Pancreas (tissue), 10 donors: ENCODE data around the gene OGFOD2. TPM values are rescaled to one million over a fixed set of nuclear protein-coding genes. Genes with fewer than 3 reads are reported as not detected.

Experiments used
- ATAC-seq, 4 donors: fragments of 200-7000 bp; cut with Tn5 transposase; one replicate each; pipeline versions ENCODE4 v1.8.0 to v1.9.1; 2020; ENCODE audit warnings: mild to moderate bottlenecking in 4 of 4, moderate library complexity in 4 of 4
- DNase-seq, 6 donors: peaks; one replicate each; pipeline ENCODE4 v3.0.0-alpha.2; 2020
- FAIRE-seq: peaks from 2 replicates; lab custom pipeline; 2012; peaks lifted over from hg19 to GRCh38; lab: Jason Lieb, UNC
- H3K27ac ChIP-seq, 4 donors: fragments of 200-600 bp; sonication (generic); 1 replicate in 3 of 4; 2 replicates in 1 of 4; pipeline versions ENCODE4 v1.5.0 to v1.8.0; 2020
- H3K27me3 ChIP-seq, 4 donors: fragments of 200-600 bp; one replicate each; pipeline ENCODE4 v1.8.0; 2021
- H3K36me3 ChIP-seq, 3 donors: fragments of 200-600 bp; sonication (generic) in 1 of 3; one replicate each; pipeline versions ENCODE4 v1.5.0 to v1.8.0; 2020 to 2021
- H3K4me1 ChIP-seq, 3 donors: fragments of 200-600 bp; one replicate each; pipeline ENCODE4 v1.8.0; 2021
- H3K4me3 ChIP-seq, 4 donors: fragments of 200-600 bp; sonication (generic) in 2 of 4; one replicate each; pipeline versions ENCODE4 v1.5.0 to v1.8.0; 2020 to 2021
- H3K9me3 ChIP-seq, 4 donors: fragments of 200-600 bp; one replicate each; pipeline ENCODE4 v1.8.0; 2021
- WGBS, 2 donors: extraction: QIAGEN DNeasy Blood & Tissue Kit; methylation state at CpG; one replicate each; pipeline ENCODE4 v1.1.7; 2013; 5-methylcytosine and 5-hydroxymethylcytosine counted together
- intact Hi-C, 3 donors: fragments of 100-400 bp; cut with DNase I; formaldehyde crosslinking; loops; one replicate each; pipeline versions ENCODE4 v1.11.1 to v1.14.2; 2022
- polyA plus RNA-seq, 2 donors: library from polyadenylated mRNA; stranded (reverse); fragments of 200-250 nt; gene quantifications; one replicate each; pipeline ENCODE4 v1.2.3, GENCODE V29; 2013
- total RNA-seq, 6 donors: library from RNA; stranded (reverse); fragmentation: NEBNext Ultra II Directional in 4 of 6; extraction: Animal tissue kit (Norgen Biotek cat#: 25700) in 4 of 6; gene quantifications; one replicate each; pipeline versions ENCODE4 v1.2.1 to v1.2.4, GENCODE V29; 2021 to 2023
- TF ChIP-seq, protein P1 (sequence below), 4 donors: fragments of 200-600 bp; sonication (generic) in 3 of 4; IDR thresholded peaks; one replicate each; pipeline versions ENCODE4 v1.5.0 to v1.8.0; 2021; ENCODE audit warnings: antibody characterized with exemption in 4 of 4
- donor health status: healthy with polysubstance abuse.
- donor health status: DM: no; HTN: no; CAD: no; lungs with moderate emphysema.
- donor health status: DM: no; HTN: no; CAD: no.
- donor health status: control.
- donor health status: control.
- donor health status: Bipolar disorder and iron deficiency.
- donor health status: DM: yes; HTN: yes; CAD: no.
- donor health status: DM: no; HTN: no; CAD: no.
- donor health status: DM: no; HTN: no; CAD: no.
- donor health status: DM: yes; HTN: yes; CAD: no.

OGFOD2 gene
- total and polyA plus RNA-seq, 8 donors = 12.9 to 30.9 (median 18.4) TPM

DNA sequence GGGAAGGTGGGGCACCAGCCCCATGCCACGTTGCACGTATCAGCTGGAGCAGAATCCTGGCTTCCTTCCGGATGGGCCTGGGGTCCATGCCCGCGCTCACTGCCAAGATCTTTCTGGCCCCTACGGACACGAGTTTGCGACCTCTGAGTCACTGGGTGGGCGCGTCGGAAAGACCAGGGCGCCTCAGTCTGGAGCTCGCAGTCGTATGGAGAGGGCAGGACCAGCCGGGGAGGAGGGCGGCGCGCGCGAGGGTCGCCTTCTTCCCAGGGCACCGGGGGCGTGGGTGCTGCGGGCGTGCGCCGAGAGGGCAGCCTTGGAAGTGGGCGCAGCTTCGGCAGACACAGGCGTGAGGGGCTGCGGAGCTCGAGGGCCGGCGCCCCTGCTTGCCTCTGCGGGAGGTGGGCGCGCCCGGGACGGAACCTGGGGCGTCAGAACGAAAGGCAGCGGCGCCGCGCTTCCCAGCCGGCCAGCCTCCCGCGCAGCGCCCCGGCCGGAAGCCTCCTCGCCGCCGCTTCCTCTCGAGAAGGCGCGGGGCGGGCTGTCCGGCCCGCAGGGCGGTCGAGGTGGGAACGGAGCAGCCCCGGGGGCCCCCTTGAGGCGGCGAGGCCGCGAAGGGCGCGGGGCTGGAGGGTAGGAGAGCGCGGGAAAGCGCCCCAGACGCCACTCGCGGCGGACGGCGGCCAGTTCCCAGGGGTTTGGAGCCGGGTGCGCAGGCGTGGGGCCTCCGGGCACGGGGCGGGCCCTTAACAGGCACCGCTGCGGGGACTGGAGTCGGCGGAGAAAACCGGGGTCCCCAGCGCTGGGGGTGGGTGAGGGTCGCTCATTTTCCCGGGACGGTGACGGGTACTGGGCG lies 5.4 kb downstream of the OGFOD2 start, which contains the start of gene ARL6IP4:
TSS of gene ARL6IP4 (plus strand) at position 499 of the 853 bp plus-strand sequence. CDS start 459 bp downstream, outside the sequence.
- no peak for FAIRE-seq

DNA sequence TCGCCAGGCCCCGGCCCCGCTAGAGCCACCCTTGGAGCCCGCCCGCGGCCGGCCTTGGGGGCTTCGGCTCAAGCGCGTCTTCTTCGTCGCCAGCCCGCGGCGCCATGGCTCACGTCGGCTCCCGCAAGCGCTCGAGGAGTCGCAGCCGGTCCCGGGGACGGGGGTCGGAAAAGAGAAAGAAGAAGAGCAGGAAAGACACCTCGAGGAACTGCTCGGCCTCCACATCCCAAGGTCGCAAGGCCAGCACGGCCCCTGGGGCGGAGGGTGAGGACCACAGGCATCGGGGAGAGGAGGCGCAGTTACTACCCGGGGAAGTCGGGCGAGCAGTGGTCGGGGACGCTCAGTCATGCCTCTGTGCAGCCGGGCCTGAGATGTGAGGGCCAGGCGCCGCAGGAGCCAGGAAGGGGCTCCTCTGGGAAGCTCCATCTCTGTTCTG lies 6.0 kb downstream of the OGFOD2 start:
- Histone ChIP-seq H3K9me3 (no peaks in the 10 kb centered on the region), H3K4me3 (peak overlapping the region; percentile 97 to 99 (median 98)), H3K27me3 (no peaks in the 10 kb centered on the region), H3K27ac (peak overlapping the region; percentile 68 to 82 (median 76)), H3K36me3 (no peaks in the 10 kb centered on the region), H3K4me1 (peaks cover 15 to 61% (median 32%) of the 10 kb centered on the region in 3 donors)
- FAIRE-seq (no peak), DNase-seq (peak in 1 of 6 donors; percentile 82), ATAC-seq (peak; percentile 1 to 9 (median 8))
- intact Hi-C loops = loop anchor here in 1 of 3 donors (10.0 kb wide), 1 partner anchor 254 kb away; the partner anchor contains the start of genes MPHOSPH9 and MTRFR
- TF ChIP-seq, protein P1, sequence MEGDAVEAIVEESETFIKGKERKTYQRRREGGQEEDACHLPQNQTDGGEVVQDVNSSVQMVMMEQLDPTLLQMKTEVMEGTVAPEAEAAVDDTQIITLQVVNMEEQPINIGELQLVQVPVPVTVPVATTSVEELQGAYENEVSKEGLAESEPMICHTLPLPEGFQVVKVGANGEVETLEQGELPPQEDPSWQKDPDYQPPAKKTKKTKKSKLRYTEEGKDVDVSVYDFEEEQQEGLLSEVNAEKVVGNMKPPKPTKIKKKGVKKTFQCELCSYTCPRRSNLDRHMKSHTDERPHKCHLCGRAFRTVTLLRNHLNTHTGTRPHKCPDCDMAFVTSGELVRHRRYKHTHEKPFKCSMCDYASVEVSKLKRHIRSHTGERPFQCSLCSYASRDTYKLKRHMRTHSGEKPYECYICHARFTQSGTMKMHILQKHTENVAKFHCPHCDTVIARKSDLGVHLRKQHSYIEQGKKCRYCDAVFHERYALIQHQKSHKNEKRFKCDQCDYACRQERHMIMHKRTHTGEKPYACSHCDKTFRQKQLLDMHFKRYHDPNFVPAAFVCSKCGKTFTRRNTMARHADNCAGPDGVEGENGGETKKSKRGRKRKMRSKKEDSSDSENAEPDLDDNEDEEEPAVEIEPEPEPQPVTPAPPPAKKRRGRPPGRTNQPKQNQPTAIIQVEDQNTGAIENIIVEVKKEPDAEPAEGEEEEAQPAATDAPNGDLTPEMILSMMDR (IDR thresholded peaks at IDR 0.05) = no peak
- WGBS, 2 donors = 0 to 1% methylated on average over 38 to 40 of the region's 40 CpGs

More for the DNA sequence above, 5.4 kb downstream of the OGFOD2 start, which contains the start of gene ARL6IP4:
- TF ChIP-seq, protein P1 (IDR thresholded peaks at IDR 0.05) = no peak
- H3K4me1 ChIP-seq = peaks cover 18 to 64% (median 32%) of the 10 kb centered on the region in 3 donors
- H3K27me3 ChIP-seq = no peaks in the 10 kb centered on the region
- H3K36me3 ChIP-seq = no peaks in the 10 kb centered on the region
- H3K4me3 ChIP-seq = peak within 1 kb of the TSS; percentile 97 to 99 (median 98)
- WGBS, 2 donors = 0% methylated on average over 78 to 96 of the region's 96 CpGs
- intact Hi-C loops = loop anchor here in 1 of 3 donors (10.0 kb wide), 1 partner anchor 254 kb away; the partner anchor contains the start of genes MPHOSPH9 and MTRFR
- H3K27ac ChIP-seq = peak within 1 kb of the TSS; percentile 68 to 82 (median 76)
- peak in 5 of 6 donors; percentile 46 to 90 (median 68) for DNase-seq
- peak; percentile 76 to 83 (median 80) for ATAC-seq
- H3K9me3 ChIP-seq = no peaks in the 10 kb centered on the region

DNA sequence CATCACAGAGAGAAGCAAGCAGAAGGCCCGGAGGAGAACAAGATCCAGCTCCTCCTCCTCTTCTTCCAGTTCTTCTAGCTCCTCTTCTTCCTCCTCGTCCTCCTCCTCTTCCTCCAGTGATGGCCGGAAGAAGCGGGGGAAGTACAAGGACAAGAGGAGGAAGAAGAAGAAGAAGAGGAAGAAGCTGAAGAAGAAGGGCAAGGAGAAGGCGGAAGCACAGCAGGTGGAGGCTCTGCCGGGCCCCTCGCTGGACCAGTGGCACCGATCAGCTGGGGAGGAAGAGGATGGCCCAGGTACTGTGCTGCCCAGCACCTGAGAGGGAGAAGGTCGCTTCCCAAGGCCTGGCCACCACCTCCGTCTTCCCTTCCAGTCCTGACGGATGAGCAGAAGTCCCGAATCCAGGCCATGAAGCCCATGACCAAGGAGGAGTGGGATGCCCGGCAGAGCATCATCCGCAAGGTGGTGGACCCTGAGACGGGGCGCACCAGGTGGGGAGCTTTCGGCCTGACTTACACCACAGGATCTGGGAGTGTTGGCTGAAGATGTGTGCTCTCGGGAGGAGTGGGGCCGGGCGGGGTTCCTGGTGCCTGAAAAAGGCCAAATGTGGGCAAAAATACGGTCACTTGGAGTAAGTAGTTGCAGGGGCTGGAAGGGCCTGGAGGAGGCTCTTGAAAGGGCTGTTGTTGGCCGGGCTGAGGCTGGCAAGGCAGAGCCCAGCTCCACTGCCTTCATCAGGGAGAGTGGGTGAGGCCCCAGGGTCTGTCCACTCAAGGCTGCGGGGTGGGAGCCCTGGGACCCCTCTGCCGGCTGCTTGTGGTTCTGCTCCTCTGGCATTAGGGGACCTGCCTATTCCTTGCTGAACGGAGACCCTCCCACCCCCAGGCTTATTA lies 6.8 kb downstream of the OGFOD2 start:
- Histone ChIP-seq H3K9me3 (no peaks in the 10 kb centered on the region), H3K4me3 (peak overlapping the region; percentile 97 to 99 (median 98)), H3K36me3 (no peaks in the 10 kb centered on the region), H3K27me3 (no peaks in the 10 kb centered on the region), H3K4me1 (peaks cover 9 to 53% (median 26%) of the 10 kb centered on the region in 3 donors), H3K27ac (peak overlapping the region in 1 of 4 donors; percentile 76)
- FAIRE-seq (no peak), ATAC-seq (no peak), DNase-seq (peak in 1 of 6 donors; percentile 63)
- intact Hi-C loops = loop anchor here in 1 of 3 donors (10.0 kb wide), 1 partner anchor 253 kb away; the partner anchor contains the start of genes MPHOSPH9 and MTRFR
- TF ChIP-seq, protein P1 (IDR thresholded peaks at IDR 0.05) = no peak
- 67 to 76% methylated on average over 24 to 25 of the region's 25 CpGs for WGBS, 2 donors

DNA sequence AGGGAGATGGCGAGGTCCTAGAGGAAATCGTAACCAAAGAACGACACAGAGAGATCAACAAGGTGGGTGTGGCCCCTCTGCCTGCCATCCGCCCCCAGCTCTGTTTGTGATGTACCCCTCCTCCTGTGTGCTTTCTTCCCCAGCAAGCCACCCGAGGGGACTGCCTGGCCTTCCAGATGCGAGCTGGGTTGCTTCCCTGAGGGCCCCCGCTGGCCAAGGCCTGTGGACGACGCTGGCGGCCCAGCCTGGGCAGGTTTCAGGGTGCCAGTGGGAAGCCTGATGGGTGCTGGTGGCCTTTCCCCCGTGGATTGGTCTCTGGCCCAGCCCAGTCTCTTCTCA lies 7.4 kb downstream of the OGFOD2 start:
- no peaks in the 10 kb centered on the region for H3K27me3 ChIP-seq
- intact Hi-C loops = loop anchor here in 1 of 3 donors (10.0 kb wide), 1 partner anchor 252 kb away; the partner anchor contains the start of genes MPHOSPH9 and MTRFR
- no peaks in the 10 kb centered on the region for H3K9me3 ChIP-seq
- TF ChIP-seq, protein P1 (IDR thresholded peaks at IDR 0.05) = no peak
- ATAC-seq = no peak
- peak in 1 of 6 donors; percentile 59 for DNase-seq
- peaks cover 9 to 47% (median 22%) of the 10 kb centered on the region in 3 donors for H3K4me1 ChIP-seq
- no peak overlapping the region for H3K27ac ChIP-seq
- no peak for FAIRE-seq
- H3K4me3 ChIP-seq = no peak overlapping the region
- no peaks in the 10 kb centered on the region for H3K36me3 ChIP-seq
- 82 to 90% methylated on average over 10 to 11 of the region's 11 CpGs for WGBS, 2 donors
